OCI-LY1 (cell line): ENCODE results near the gene PTPN3.

ENCODE experiments used
- H2AFZ ChIP-seq: fragments of 200-600 bp; sonication (generic), shearing (Covaris generic); 2 replicates; pipeline ENCODE4 v1.6.0; 2014; ENCODE audit warnings: antibody characterized with exemption, mild to moderate bottlenecking, low read length
- H3F3A ChIP-seq: fragments of 200-600 bp; sonication (generic), shearing (Covaris generic); 2 replicates; pipeline ENCODE4 v1.6.0; 2014; ENCODE audit warnings: mild to moderate bottlenecking, antibody characterized with exemption, low read length, moderate library complexity; ENCODE audit not compliant: insufficient read depth
- H3K27ac ChIP-seq: fragments of 200-600 bp; sonication (generic); 2 replicates; pipeline ENCODE4 v1.5.1; 2014; ENCODE audit warnings: low read length, mixed run types, mild to moderate bottlenecking, low read depth; ENCODE audit not compliant: poor library complexity, severe bottlenecking
- H3K27me3 ChIP-seq: fragments of 200-600 bp; sonication (generic); 2 replicates; pipeline ENCODE4 v1.6.0; 2014; ENCODE audit warnings: antibody characterized with exemption, mild to moderate bottlenecking, low read length, moderate library complexity; ENCODE audit not compliant: insufficient read depth
- H3K36me3 ChIP-seq: fragments of 200-600 bp; sonication (generic); 2 replicates; pipeline ENCODE4 v1.6.1; 2014; ENCODE audit warnings: mild to moderate bottlenecking, antibody characterized with exemption, low read length, moderate library complexity, mixed read lengths; ENCODE audit not compliant: insufficient read depth
- H3K4me1 ChIP-seq: fragments of 200-600 bp; sonication (generic); 2 replicates; pipeline ENCODE4 v1.5.1; 2014; ENCODE audit warnings: mild to moderate bottlenecking, low read length, moderate library complexity; ENCODE audit not compliant: insufficient read depth, severe bottlenecking
- H3K4me2 ChIP-seq: fragments of 200-600 bp; sonication (generic), shearing (Covaris generic); 2 replicates; pipeline ENCODE4 v1.6.1; 2014; ENCODE audit warnings: low read length
- H3K4me3 ChIP-seq: fragments of 200-600 bp; sonication (generic); 2 replicates; pipeline ENCODE4 v1.5.1; 2014; ENCODE audit warnings: low read length, low read depth, mild to moderate bottlenecking, mixed read lengths; ENCODE audit not compliant: poor library complexity, severe bottlenecking
- H3K79me2 ChIP-seq: fragments of 200-600 bp; shearing (Covaris generic); 2 replicates; pipeline ENCODE4 v1.6.1; 2016; ENCODE audit warnings: mixed run types, low read length, mixed read lengths; ENCODE audit not compliant: insufficient read depth
- H3K9ac ChIP-seq: fragments of 200-600 bp; sonication (generic), shearing (Covaris generic); 2 replicates; pipeline ENCODE4 v1.6.1; 2014; ENCODE audit warnings: mild to moderate bottlenecking, low read length, mixed read lengths
- H3K9me2 ChIP-seq: fragments of 200-600 bp; sonication (generic), shearing (Covaris generic); 2 replicates; pipeline ENCODE4 v1.6.1; 2014; ENCODE audit warnings: low read depth, mild to moderate bottlenecking, low read length, mixed read lengths
- H3K9me3 ChIP-seq: fragments of 200-600 bp; shearing (Covaris generic); 2 replicates; pipeline ENCODE4 v1.6.1; 2014; ENCODE audit warnings: low read length, mixed read lengths
- H4K20me1 ChIP-seq: fragments of 200-600 bp; sonication (generic), shearing (Covaris generic); 2 replicates; pipeline ENCODE4 v1.6.0; 2016; ENCODE audit warnings: mild to moderate bottlenecking, low read length; ENCODE audit not compliant: insufficient read depth
- CTCF ChIP-seq: fragments of 200-600 bp; sonication (generic), shearing (Covaris generic); IDR thresholded peaks from 2 replicates; pipeline ENCODE4 v1.5.1; 2017; ENCODE audit warnings: mild to moderate bottlenecking, antibody characterized with exemption, low read length, moderate library complexity, mixed read lengths
- EZH2 ChIP-seq: fragments of 200-600 bp; sonication (generic), shearing (Covaris generic); IDR thresholded peaks from 2 replicates; pipeline ENCODE4 v1.8.0; 2017; ENCODE audit warnings: borderline replicate concordance, mixed run types, mild to moderate bottlenecking, antibody characterized with exemption, low read length, moderate library complexity, mixed read lengths

The PTPN3 gene

GRCh38 chr9:109437286-109437685 is 60.8 kb downstream of the PTPN3 start:
- H3K9me2 ChIP-seq = no peaks in the 10 kb centered on the region
- H2AFZ ChIP-seq = no peak overlapping the region
- no peaks in the 10 kb centered on the region for H3K36me3 ChIP-seq
- no peaks in the 10 kb centered on the region for H3K9me3 ChIP-seq
- H3F3A ChIP-seq = no peaks in the 10 kb centered on the region
- TF ChIP-seq EZH2 = no peak
- no peak for TF ChIP-seq CTCF
- no peak overlapping the region for H3K27ac ChIP-seq
- no peaks in the 10 kb centered on the region for H3K79me2 ChIP-seq
- no peaks in the 10 kb centered on the region for H3K4me1 ChIP-seq
- no peak overlapping the region for H3K4me2 ChIP-seq
- H3K9ac ChIP-seq = no peak overlapping the region
- H3K27me3 ChIP-seq = no peaks in the 10 kb centered on the region; the same call in 1 of the 2 replicates
- no peak overlapping the region for H3K4me3 ChIP-seq
- no peaks in the 10 kb centered on the region for H4K20me1 ChIP-seq

- Histone ChIP-seq H3K27ac (no peak overlapping the region), H2AFZ (no peak overlapping the region), H4K20me1 (no peaks in the 10 kb centered on the region), H3F3A (no peaks in the 10 kb centered on the region), H3K9ac (no peak overlapping the region), H3K4me2 (no peak overlapping the region), H3K9me3 (no peaks in the 10 kb centered on the region), H3K27me3 (no peaks in the 10 kb centered on the region; the same call in 1 of the 2 replicates), H3K36me3 (no peaks in the 10 kb centered on the region), H3K9me2 (no peaks in the 10 kb centered on the region), H3K4me3 (no peak overlapping the region), H3K4me1 (no peaks in the 10 kb centered on the region), H3K79me2 (no peaks in the 10 kb centered on the region)
- TF ChIP-seq CTCF (no peak), EZH2 (no peak)
These were observed 62.0 kb downstream of the PTPN3 start for GRCh38 chr9:109436071-109436470.

GRCh38 chr9:109433476-109433875 is 64.6 kb downstream of the PTPN3 start:
- H3K36me3 ChIP-seq = no peaks in the 10 kb centered on the region
- TF ChIP-seq EZH2 (no peak), CTCF (no peak)

More at GRCh38 chr9:109433476-109433875, 64.6 kb downstream of the PTPN3 start:
- Histone ChIP-seq H3K79me2 (no peaks in the 10 kb centered on the region), H3K27me3 (no peaks in the 10 kb centered on the region; the same call in 1 of the 2 replicates), H3K9me3 (no peaks in the 10 kb centered on the region), H3K4me1 (no peaks in the 10 kb centered on the region), H3K4me2 (no peak overlapping the region), H2AFZ (no peak overlapping the region), H3K9me2 (no peaks in the 10 kb centered on the region), H4K20me1 (no peaks in the 10 kb centered on the region), H3K27ac (no peak overlapping the region), H3K4me3 (no peak overlapping the region), H3F3A (no peaks in the 10 kb centered on the region), H3K9ac (no peak overlapping the region)
